GM21723 (cell line): ENCODE data around the gene TMEM39A.
A peak's percentile ranks its signal among the peaks of the same experiment; 100 is the strongest.

Source experiments
- ATAC-seq: cut with Tn5 transposase; IDR thresholded peaks from one replicate; pipeline ENCODE4 v1.9.1; 2021; ENCODE audit warnings: mild to moderate bottlenecking, moderate library complexity; ENCODE audit not compliant: unreplicated experiment

TMEM39A gene

DNA sequence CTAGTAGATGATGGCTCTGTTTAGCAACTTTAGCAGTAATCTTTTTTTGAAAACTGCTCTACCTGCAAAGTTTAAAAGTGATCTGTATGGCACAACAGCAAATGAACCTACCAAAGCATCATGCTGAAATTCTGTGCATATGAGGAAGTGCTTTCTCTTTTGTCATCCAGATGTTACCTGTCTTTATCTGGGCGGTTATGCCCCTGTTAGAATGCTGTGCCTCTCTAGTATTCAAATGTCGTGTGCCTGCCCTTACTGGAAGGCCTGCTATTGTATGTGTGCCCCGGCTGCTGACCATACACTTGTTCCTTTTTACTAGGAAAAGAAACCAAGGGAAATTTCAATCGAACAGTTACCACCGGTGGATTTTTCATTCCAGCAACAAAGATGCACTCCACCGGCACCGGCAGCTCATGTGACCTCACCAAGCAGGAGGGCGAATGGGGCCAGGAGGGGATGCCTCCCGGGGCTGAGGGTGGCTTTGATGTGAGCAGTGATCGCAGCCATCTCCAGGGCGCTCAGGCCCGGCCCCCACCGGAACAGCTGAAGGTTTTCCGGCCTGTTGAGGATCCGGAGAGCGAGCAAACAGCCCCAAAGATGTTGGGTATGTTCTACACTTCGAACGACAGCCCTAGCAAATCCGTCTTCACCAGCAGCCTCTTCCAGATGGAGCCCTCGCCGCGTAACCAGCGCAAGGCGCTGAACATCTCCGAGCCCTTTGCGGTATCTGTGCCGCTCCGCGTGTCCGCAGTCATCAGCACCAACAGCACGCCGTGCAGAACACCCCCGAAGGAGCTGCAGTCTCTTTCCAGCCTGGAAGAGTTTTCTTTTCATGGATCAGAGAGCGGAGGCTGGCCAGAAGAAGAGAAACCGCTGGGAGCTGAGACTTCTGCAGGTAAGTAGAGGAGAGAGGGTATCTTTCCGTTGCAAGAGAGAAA is 61.6 kb downstream of the TMEM39A start:
- peak; percentile 66 for ATAC-seq

DNA sequence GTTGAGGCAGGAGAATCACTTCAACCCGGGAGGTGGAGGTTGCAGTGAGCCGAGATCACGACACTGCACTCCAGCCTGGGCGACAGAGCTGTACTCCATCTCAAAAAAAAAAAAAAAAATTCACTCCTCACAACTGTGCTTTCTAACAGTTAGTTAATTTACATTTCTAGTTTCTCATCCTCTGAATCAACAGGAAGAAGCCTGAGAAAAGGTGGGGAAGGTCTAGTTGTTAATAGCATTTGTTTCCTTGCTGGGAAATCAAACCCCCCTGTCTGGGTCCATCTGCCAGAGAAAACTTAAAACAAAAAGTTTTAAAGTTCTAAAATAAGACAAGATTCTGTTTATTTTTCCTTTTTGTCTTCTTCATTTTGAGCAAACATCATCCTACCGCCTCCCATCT is 62.3 kb downstream of the TMEM39A start:
- ATAC-seq: peak; percentile 59

DNA sequence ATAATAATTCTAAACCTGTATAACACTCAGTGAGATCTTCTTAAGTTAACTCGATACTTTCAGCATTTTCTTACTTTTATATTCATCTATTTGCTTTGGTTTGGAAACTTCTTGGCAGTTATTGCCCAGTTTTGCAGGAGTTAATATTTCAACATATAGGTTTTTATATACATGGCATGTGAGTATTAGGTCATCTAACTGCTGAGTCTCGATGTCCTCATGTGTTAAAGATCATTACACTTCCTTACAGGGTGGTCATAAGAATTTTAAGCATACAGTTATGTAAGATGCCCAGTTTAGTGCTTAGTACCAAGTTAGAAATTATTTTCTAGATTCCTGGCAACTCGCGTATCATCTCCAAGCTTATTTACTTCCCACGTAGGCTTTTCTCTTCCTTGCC is 62.9 kb downstream of the TMEM39A start:
- no peak for ATAC-seq

DNA sequence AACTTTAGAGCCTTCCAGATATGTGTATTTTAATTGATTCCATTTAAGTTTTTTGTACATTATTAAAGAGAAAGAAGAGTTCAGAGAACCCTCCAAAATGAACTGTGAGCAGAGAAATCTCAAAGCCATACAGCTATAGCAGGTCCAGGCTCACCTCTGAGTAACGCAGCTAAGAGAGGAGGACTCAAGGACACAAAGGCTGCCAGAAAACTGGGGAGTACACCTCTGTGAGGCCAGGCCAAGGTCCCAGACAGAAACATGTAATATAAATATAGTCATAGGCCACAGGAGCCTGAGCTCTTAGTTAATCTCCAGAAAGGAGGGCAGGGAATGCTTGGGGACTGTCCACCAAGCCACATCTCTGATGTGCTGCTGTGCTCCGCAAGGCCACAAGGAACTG is 66.5 kb downstream of the TMEM39A start:
- no peak for ATAC-seq

DNA sequence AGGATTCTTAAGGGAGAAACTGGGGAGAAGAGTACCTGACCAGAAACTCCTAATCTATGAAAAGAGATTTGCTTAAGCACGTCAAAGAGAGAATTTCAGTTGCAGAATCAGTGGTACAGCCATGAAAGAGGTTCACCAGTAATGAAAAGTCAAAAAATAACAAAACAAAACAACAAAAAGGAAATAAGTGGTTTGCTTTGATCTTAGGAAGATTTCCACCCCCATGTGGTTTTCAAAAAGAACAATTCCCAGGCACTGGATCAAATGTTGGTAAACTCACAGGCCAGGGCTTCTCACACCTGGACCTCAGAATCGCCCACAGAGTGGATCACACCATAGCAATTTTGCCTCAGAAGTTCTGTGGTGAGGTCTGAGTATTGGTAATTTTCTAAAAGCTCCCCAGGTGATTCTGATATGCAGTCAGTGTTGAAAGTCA is 67.5 kb downstream of the TMEM39A start:
- ATAC-seq: peak; percentile 90

DNA sequence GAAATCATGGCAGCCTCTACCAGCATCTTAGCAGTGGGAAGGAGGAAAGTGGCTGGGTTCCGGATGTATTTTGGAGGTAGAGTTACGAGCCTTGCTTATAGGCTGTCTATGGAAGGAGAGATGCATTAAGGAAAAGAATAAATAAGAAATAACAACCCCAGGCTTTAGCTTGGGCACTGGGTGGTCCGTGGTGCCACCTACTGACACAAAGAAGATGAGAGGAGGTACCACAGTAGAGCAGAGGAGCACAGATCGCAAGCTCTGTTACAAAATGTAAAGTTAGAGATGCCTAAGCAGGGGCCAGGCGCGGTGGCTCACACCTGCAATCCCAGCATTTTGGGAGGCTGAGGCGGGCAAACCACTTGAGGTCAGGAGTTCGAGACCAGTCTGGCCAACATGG is 74.8 kb downstream of the TMEM39A start:
- no peak for ATAC-seq

DNA sequence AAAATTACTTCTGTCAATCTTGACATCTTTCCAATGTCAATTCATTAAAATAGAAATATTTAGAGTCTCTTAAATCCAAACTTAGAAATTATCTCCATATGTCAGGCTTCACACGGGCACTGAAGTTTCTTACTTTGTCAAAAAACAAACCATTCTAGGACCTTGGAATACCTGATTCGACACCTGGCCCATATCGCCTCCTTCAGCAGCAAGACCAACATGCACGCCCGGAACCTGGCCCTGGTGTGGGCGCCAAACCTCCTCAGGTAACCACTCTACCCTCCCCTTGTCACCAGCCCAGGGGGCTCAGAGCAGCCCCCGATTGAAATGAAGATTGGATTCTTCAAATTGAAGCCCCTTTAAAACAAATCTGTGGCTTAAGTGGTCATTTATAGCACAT is 81.3 kb downstream of the TMEM39A start:
- ATAC-seq: no peak

DNA sequence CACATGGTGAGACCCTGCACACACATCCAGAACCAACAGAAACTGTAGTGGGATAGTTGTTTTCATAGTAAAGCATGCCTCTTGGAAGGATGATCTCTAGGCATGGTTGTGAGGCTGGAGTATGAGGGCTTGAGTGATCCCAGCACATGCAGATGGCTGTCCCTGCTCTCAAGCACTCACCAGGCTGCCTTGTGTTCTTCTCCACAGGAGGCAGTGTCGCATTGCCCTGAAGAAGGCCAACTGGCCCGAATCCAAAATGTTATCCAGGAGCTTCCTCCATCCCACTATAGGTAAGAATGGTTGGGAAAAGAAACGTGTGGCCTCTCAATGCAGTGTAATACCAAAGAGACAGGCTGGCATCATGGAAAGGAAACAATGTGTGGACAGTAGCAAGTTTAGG is 82.7 kb downstream of the TMEM39A start:
- no peak for ATAC-seq
